GM12801 (cell line): ENCODE data around the gene TUSC2.

Experiments used
- CTCF ChIP-seq: IDR thresholded peaks from one replicate; pipeline ENCODE4 v1.5.1; 2011; ENCODE audit warnings: control low read depth; ENCODE audit not compliant: insufficient read length; ENCODE audit errors: extremely low read depth

TUSC2 gene

GRCh38 chr3:50279255-50280016 lies 48.6 kb downstream of the TUSC2 start:
- no peak for TF ChIP-seq CTCF

GRCh38 chr3:50278880-50279224 lies 49.2 kb downstream of the TUSC2 start, which contains the start of gene LSMEM2:
Gene LSMEM2, plus strand, starts transcription at chr3:50279087. Its CDS starts 27 bp downstream, at chr3:50279114.
- no peak for TF ChIP-seq CTCF

- no peak for TF ChIP-seq CTCF
Observed at GRCh38 chr3:50278123-50278879, 49.7 kb downstream of the TUSC2 start.

- TF ChIP-seq CTCF = no peak
Observed at GRCh38 chr3:50276762-50277101, 51.3 kb downstream of the TUSC2 start.

- no peak for TF ChIP-seq CTCF
Observed at GRCh38 chr3:50275996-50276761, 51.8 kb downstream of the TUSC2 start.

- TF ChIP-seq CTCF = no peak
Observed at GRCh38 chr3:50275141-50275995, 52.7 kb downstream of the TUSC2 start.
